A673 (cell line): ENCODE measurements around the gene TPM4. TPM values are rescaled to one million over a fixed set of nuclear protein-coding genes. Genes with fewer than 3 reads are reported as not detected.

Source experiments
- BruUV-seq: library from RNA; stranded (reverse); fragments of 400-500 nt; replicated peaks from 2 replicates; lab custom pipeline; 2021; lab: Mats Ljungman, UMichigan
- CTCF ChIA-PET: fragments of 300-600 bp; sonication (Branson Sonifier 250); formaldehyde crosslinking; loops from one replicate; lab custom pipeline; 2022; ENCODE audit warnings: antibody characterized with exemption; lab: Charles Lee
- POLR2A ChIA-PET: fragments of 300-600 bp; sonication (Branson Sonifier 250); formaldehyde crosslinking; loops from one replicate; lab custom pipeline; 2022; ENCODE audit warnings: antibody characterized with exemption; ENCODE audit not compliant: low non-redundant PET; lab: Charles Lee
- DNase-seq: peaks from one replicate; pipeline ENCODE4 v3.0.0-alpha.2; 2015; ENCODE audit warnings: low spot score
- H3K27ac ChIP-seq: fragments of 200-600 bp; sonication (generic); 2 replicates; pipeline ENCODE4 v1.5.1; 2016; ENCODE audit warnings: mixed run types, low read depth, mild to moderate bottlenecking, mixed read lengths, antibody characterized with exemption, low read length; ENCODE audit not compliant: poor library complexity, severe bottlenecking
- H3K27me3 ChIP-seq: fragments of 200-600 bp; sonication (generic); replicated peaks from 2 replicates; pipeline ENCODE4 v1.6.1; 2017; ENCODE audit warnings: mixed run types, low read depth, mild to moderate bottlenecking, mixed read lengths, antibody characterized with exemption, low read length; ENCODE audit not compliant: insufficient read depth, poor library complexity
- H3K36me3 ChIP-seq: fragments of 200-600 bp; sonication (generic); 2 replicates; pipeline ENCODE4 v1.6.1; 2016; ENCODE audit warnings: mixed run types, mild to moderate bottlenecking, mixed read lengths, antibody characterized with exemption, low read length; ENCODE audit not compliant: insufficient read depth, poor library complexity, severe bottlenecking
- H3K4me1 ChIP-seq: fragments of 200-600 bp; sonication (generic); 2 replicates; pipeline ENCODE4 v1.6.1; 2017; ENCODE audit warnings: mixed run types, mild to moderate bottlenecking, mixed read lengths, antibody characterized with exemption, low read length; ENCODE audit not compliant: insufficient read depth, poor library complexity, severe bottlenecking
- H3K4me3 ChIP-seq: fragments of 200-600 bp; sonication (generic); 2 replicates; pipeline ENCODE4 v1.5.1; 2016; ENCODE audit warnings: low read depth, mixed run types, mild to moderate bottlenecking, mixed read lengths, low read length; ENCODE audit not compliant: poor library complexity, severe bottlenecking
- H3K9me3 ChIP-seq: fragments of 200-600 bp; sonication (generic); 2 replicates; pipeline ENCODE4 v1.6.1; 2016; ENCODE audit warnings: mixed run types, low read depth, mild to moderate bottlenecking, mixed read lengths, antibody characterized with exemption, low read length; ENCODE audit not compliant: poor library complexity, severe bottlenecking
- EZH2 ChIP-seq: fragments of 200-600 bp; sonication (generic); IDR thresholded peaks from 2 replicates; pipeline ENCODE4 v1.6.1; 2017; ENCODE audit warnings: borderline replicate concordance, low read depth, mild to moderate bottlenecking, mixed read lengths, antibody characterized with exemption, low read length; ENCODE audit not compliant: poor library complexity, severe bottlenecking
- intact Hi-C: fragments of 100-400 bp; cut with micrococcal nuclease; formaldehyde crosslinking; loops from one replicate; pipeline ENCODE4 v1.10.0; 2022; ENCODE audit not compliant: unreplicated experiment
- total RNA-seq: library from RNA; stranded (reverse); gene quantifications from 2 replicates; pipeline ENCODE4 v1.2.3, GENCODE V29; 2021
- TF ChIP-seq, protein P1 (sequence below): fragments of 300-800, 200-600 bp; sonication (generic); conservative IDR thresholded peaks from 2 replicates; pipeline ENCODE4 v1.5.1; 2017; ENCODE audit warnings: low read depth, mild to moderate bottlenecking, antibody characterized with exemption, low read length, moderate library complexity, mixed read lengths

The TPM4 gene
- total RNA-seq, 1 experiment from 2014 or later, result 476 TPM

GRCh38 chr19:16052353-16052752, 23.9 kb upstream of the TPM4 start:
- ChIA-PET CTCF (no interaction called here), POLR2A (no interaction called here)
- H3K27me3 ChIP-seq, result no peaks in the 10 kb centered on the region
- H3K4me3 ChIP-seq, result no peak overlapping the region
- intact Hi-C loops, result no loop called here
- H3K9me3 ChIP-seq, result no peaks in the 10 kb centered on the region
- no TSS peak for BruUV-seq
- H3K4me1 ChIP-seq, result no peaks in the 10 kb centered on the region
- H3K27ac ChIP-seq, result no peak overlapping the region
- DNase-seq, result no peak
- H3K36me3 ChIP-seq, result no peaks in the 10 kb centered on the region
- TF ChIP-seq, protein P1, sequence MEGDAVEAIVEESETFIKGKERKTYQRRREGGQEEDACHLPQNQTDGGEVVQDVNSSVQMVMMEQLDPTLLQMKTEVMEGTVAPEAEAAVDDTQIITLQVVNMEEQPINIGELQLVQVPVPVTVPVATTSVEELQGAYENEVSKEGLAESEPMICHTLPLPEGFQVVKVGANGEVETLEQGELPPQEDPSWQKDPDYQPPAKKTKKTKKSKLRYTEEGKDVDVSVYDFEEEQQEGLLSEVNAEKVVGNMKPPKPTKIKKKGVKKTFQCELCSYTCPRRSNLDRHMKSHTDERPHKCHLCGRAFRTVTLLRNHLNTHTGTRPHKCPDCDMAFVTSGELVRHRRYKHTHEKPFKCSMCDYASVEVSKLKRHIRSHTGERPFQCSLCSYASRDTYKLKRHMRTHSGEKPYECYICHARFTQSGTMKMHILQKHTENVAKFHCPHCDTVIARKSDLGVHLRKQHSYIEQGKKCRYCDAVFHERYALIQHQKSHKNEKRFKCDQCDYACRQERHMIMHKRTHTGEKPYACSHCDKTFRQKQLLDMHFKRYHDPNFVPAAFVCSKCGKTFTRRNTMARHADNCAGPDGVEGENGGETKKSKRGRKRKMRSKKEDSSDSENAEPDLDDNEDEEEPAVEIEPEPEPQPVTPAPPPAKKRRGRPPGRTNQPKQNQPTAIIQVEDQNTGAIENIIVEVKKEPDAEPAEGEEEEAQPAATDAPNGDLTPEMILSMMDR, result no peak
- no peak for TF ChIP-seq EZH2

DNA sequence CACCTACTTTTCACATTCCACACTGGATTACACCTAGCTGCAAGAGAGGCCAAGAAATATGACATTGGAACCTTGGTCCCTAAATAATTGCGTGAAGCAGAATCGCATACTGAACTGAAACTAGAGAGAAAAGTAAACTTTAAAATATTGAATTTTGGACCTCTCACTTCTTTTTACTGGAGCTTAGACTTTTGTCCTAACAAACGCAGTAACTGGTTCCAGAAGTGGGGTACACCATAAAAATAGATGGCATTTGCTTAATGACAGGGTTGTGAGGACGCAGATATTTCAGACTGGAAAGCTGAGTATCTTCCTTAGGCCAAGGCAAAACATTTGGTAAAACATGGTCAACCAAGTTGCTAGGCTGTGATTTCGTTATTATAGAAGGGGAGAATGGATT, 19.2 kb upstream of the TPM4 start:
- ChIA-PET CTCF (no interaction called here), POLR2A (no interaction called here)
- no peaks in the 10 kb centered on the region for H3K9me3 ChIP-seq
- no peak overlapping the region for H3K4me3 ChIP-seq
- intact Hi-C loops, result no loop called here
- no peaks in the 10 kb centered on the region for H3K36me3 ChIP-seq
- no peaks in the 10 kb centered on the region for H3K4me1 ChIP-seq
- TF ChIP-seq, protein P1, result no peak
- TF ChIP-seq EZH2, result no peak
- BruUV-seq, result no TSS peak
- H3K27ac ChIP-seq, result no peak overlapping the region
- DNase-seq, result no peak
- H3K27me3 ChIP-seq, result no peaks in the 10 kb centered on the region

GRCh38 chr19:16060294-16060693, 16.0 kb upstream of the TPM4 start:
- H3K4me3 ChIP-seq, result no peak overlapping the region
- CTCF ChIA-PET, result no interaction called here
- intact Hi-C loops, result no loop called here
- no peaks in the 10 kb centered on the region for H3K36me3 ChIP-seq
- no TSS peak for BruUV-seq
- no peaks in the 10 kb centered on the region for H3K9me3 ChIP-seq
- no peaks in the 10 kb centered on the region for H3K4me1 ChIP-seq
- no peak for TF ChIP-seq EZH2
- TF ChIP-seq, protein P1, result no peak
- POLR2A ChIA-PET, result no interaction called here
- H3K27ac ChIP-seq, result no peak overlapping the region
- no peak for DNase-seq
- H3K27me3 ChIP-seq, result no peaks in the 10 kb centered on the region
